Hematopoietic multipotent progenitor cell treated with erythropoietin and hydrocortisone succinate and interleukin-3 and kit ligand, for 8 days (in vitro differentiated cells): ENCODE results near the gene MEG3.
"Not testable (repeated sequence)": the region's sequence is repeated elsewhere in the genome, so short reads cannot be mapped to it uniquely, and the experiment has no call there.

Experiments used
- DNase-seq: peaks from one replicate; pipeline ENCODE4 v3.0.0-alpha.2; 2015

MEG3 gene

DNA sequence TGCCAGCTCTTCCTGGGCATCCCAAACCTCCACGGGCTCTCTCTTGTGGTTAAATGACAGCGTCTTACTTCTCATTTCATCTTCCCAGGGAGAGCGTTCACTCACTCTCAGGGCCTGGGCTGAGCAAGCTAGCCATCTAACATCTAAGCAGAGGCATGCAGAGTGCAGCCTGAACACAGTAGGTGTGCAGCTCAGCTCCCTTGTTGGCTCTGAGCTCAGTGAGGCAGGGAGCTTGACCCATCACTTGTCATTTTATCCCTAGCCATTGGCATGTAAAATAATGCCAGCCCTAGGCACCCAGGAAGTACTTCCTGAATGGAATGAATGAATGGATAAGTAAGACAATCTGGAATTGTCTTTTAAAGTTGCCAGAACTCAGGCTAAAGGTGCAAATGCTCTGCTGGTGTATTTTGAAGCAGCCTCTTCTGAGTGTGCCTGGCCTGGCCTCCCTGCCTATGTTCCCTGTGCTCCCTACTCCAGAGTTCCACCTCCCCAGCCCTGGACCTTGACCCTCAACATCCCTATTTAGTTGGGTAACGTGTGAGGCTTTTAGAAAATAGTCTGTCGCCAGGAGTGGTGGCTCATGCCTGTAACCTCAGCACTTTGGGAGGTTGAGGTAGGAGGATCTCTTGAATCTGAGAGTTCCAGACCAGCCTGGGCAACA is 9.5 kb upstream of the MEG3 start:
- DNase-seq: no peak

GRCh38 chr14:100816950-100817901 is 8.7 kb upstream of the MEG3 start:
- DNase-seq: no peak

DNA sequence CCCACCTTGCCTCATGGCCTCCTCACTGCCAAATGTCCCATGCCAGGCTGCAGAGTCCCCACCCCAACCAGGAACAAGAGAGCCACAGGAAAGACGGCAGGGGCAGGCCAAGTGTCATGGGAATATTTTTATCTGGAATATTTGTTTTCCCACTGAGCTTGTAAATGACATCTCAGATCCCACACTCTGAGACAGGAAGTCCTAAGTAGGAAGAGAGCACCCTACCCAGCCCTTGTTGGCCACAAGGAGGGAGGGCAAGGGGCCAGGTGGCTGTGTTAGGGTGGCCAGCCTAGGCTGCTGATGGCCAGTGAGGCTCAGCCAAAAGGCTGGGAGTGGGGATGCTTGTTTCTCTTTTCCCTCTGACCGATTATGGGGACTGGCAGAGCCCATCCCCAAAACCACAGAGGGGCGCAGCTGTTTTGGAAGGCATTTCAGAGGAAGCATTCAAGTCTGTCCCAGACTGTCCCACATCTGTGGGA is 7.7 kb upstream of the MEG3 start:
- DNase-seq: no peak

DNA sequence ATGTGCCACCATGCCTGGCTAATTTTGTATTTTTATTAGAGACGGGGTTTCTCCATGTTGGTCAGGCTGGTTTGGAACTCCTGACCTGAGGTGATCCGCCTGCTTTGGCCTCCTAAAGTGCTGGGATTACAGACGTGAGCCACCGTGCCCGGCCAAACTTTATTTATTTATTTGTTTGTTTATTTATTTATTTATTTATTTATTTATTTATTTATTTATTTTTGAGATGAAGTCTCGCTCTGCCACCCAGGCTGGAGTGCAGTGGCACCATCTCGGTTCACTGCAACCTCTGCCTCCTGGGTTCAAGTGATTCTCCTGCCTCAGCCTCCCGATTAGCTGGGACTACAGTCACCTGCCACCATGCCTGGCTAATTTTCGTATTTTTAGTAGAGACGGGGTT is 7.0 kb upstream of the MEG3 start:
- not testable (repeated sequence) for DNase-seq

DNA sequence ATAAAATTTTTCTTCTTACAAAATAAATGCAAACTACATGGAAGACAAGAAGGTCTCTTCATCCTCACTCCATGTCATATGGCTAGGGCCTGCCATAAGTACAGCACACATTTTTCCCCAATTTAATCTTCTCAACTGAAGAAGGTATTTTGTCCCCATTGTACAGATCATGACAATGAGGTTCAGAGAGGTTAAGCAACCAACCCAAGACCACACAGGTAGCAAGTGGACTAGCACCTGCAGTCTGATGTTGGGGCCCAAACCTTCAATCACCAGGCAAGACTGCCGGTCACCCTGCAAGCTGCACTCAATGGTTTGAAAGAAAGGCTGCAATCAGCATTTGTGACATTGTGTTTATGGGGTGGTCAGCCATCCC is 6.5 kb upstream of the MEG3 start:
- DNase-seq: no peak

DNA sequence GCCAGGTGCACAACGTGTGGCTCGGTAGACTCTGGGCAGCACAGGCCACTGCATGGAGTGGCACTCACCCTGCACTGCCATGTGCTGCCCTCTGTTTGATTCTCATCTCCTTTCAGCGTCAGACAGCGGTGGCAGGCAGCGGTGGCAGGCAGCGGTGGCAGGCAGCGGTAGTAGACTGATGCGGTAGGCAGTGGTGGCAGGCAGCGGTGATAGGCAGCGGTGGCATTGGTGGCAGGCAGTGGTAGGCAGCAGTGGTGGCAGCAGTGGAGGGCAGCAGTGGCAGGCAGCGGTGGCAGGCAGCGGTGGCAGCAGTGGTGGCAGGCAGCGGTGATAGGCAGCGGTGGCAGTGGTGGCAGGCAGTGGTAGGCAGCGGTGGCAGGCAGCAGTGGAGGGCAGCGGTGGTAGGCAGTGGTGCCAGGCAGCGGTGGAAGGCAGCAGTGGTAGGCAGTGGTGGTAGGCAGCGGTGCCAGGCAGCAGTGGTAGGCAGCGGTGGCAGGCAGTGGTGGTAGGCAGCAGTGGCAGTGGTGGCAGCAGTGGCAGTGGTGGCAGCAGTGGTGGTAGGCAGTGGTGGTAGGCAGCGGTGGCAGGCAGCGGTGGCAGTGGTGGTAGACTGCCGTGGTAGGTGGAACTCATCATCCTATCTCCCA is 6.0 kb upstream of the MEG3 start:
- DNase-seq: no peak

DNA sequence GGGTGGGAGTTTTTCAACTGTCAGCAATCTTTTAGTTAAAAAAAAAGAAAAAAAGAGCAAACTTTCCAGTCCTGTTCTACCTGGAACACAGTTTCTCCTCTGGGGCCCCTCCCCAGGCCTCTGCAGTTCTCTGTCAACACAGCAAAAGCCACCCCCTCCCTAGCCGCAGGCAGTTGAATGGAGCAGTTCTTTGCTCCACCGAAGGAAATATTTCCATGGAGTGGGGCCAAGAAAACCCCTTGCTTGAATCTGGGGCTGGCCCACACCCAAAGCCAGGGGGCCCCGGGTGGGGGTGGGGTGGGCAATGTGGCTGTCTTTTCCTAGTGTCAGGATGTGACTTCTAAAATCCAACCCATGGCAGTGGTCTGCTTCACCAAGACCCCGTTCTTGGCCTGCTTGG is 5.0 kb upstream of the MEG3 start:
- DNase-seq: no peak

GRCh38 chr14:100822013-100822412 is 3.9 kb upstream of the MEG3 start:
- DNase-seq: no peak

DNA sequence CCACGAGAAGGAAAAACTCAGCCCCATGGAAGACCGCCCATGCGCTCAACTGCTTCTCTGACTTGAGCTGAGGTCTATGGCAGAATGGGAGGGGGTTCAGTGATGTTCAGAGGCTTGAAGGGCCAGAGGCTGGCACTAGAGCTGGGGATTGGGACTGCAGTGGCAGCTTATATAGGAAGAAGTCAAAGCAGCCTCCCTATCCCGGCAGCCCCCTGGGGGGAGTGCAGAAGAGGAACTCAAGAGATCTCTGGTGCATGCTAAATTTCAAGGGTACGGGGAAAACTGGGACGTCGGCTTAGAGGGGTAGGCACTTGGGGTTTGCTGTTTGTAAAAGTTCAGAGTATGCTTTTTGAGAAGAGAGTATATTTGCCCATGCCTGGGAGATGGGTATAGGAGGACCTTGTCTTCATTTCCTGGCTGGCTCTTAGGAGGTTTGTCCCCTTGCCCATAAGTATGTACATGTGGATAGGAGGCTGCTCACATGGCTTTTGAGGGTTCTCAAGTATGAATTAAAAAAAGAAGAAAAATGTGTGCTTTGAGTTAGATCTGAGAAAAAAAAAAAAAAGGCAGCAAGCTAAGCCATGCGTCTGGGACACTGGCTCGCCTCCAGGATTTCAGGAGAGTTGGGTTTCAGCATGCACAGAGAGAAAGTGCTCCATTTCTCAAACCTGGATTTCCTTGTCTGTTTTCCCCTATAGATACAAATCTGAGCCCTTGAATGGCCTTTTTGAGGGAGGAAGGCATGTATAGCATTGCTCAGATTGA is 3.2 kb upstream of the MEG3 start:
- DNase-seq: no peak

DNA sequence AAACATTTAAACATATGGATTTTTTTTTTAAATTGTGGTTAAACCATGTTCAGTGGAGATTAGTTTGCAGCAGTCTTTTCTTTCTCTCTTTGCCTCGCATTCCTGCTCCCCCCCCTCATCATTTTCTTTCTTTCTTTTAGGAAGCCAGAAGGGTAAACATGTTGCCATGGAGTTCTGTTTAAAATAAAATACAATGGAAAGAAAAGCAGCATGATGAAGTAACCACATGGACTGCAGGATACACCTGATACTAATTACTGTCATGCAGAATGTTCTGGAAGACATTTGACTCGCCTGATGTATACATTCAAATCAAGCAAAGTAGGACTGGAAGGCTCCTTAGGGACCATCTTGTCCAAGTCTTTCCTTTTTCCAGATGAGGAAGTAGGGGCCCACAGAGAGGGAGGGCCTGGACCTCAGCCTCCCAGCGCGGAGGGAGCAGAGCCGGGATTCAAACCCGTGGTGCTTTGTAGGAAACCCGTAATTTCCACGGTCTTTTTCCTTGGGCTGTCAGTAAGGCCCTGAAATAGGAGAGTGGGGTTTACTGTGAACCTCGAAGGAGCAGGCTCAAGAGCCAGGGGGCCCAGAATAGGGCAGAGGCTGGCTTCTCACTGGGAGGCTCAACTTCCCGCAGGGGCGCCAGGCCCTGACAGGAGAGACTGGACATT is 2.4 kb upstream of the MEG3 start:
- no peak for DNase-seq

- peak; percentile 6 for DNase-seq
Observed at GRCh38 chr14:100824091-100824551, 1.8 kb upstream of the MEG3 start.

- no peak for DNase-seq
Observed at GRCh38 chr14:100824901-100825712, 811 bp upstream of the MEG3 start.

DNA sequence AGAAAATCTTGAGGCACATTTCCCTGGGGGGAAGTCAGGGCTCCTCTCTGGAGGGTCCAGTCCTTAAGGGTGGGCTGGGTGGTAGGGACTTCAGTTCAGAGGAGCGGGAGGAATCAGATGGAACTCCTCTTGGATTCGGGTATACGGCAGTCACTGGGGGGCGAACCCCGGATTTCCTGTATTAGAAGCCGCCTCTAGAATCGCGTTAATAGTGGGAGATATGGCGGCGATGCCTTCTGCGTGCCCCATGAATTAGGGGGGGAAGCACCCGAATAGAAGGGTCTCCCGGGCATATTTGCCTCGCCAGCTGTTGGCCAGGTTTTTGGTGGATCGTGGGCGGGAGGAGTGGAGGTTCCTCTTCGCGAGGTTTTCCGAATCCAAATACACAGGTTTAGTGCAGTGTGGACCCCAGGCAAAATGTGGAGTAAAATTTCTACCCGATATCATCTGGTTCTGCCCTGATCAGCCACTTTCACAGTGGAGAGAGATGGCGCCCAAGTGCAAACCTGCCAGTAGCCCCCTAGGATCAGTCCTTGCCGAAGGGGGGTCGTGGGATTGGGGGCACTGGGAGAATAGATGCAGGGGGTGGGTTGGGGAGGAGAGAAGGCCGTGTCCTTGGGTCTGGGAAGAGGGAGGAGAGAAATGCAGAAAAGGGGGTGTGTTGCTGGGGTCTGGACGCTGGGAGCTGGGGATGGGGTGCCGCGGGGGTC is 628 bp downstream of the MEG3 start:
- no peak for DNase-seq

- no peak for DNase-seq
Observed at GRCh38 chr14:100827101-100828021, 1.4 kb downstream of the MEG3 start.

- DNase-seq: no peak
Observed at GRCh38 chr14:100828031-100828769, 2.3 kb downstream of the MEG3 start.

DNA sequence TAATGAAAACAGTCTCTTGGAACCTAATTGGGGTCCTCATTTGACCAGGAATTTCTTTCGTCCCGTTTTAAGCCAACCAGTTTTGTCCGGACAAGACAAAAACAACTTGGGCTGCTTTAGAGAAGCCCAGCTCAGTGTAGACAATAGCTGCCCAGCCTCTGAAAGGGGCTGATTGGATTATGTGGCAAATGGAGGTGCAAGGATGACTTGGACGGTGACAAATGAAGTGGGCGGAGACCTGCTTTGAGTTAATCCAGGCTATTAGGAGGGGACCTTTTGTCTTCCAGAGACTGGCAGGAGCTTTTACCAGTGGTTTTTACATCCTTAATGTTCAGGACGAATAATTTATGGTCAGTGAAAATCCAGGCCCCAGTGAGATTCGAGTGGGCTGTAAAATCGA is 4.8 kb downstream of the MEG3 start:
- DNase-seq: no peak

DNA sequence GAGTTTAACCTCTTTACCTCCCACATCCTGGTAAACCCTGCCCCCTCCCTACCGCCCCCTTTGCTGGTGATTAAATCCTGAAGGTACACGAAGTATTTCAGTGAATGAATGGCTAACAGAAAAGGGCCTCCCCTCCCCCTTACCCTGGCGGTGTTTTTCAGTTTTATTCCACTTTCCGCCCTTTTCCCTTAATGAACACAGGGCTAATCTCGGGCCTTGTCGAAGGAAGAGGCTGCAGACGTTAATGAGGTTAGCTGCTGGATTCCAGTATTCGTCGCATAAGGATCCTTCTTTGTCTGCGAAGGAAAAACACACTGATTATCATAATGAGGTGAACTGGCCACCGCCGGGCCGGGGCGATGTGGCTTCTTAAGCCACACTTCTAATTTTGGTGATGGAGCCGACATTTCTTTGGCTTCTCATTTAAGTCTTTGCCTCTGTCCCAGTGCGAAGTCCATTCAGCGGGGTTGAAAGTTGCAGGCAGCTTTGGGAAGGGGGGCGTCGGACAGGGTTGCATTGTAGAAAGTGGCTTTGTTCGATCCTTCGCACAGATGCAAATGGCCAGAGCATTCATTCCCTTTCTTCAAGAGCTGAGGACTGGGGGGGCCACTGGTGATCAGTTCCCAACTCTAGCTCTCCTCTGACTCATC is 6.5 kb downstream of the MEG3 start:
- DNase-seq: no peak
